ENCODE results near the gene COL4A2. TPM values are rescaled to one million over a fixed set of nuclear protein-coding genes. Genes with fewer than 3 reads are reported as not detected.

The COL4A2 gene
- total and polyA plus RNA-seq, 4 donors = 8.0 to 45.2 (median 40.3) TPM

DNA sequence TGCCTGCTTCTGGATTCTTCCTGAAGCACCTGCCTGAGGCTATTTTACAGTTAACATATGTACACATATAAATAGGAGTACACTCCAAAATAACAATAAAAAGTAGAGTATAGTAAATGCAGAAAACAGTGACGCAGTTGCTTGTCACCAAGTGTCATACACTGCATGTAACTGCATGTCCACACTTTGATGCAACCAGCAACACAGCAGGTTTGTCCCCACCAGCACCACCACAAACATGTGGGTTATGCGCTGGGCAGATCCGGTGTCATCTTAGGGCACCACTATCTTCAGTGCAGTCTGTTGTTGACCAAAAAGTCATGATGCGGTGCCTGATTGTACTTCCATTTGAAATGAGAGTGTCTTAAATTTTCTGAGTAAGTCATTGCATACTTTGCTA, 51.3 kb downstream of the COL4A2 start:
- H3K4me1 ChIP-seq (ENCODE audit: control insufficient read depth in 4 of 4, insufficient read depth in 4 of 4, low read length in 3 of 4) = no peaks in the 10 kb centered on the region
- TF ChIP-seq SP1 (IDR thresholded peaks at IDR 0.05) (no peak), RAD21 (IDR thresholded peaks at IDR 0.05) (no peak), RXRA (IDR thresholded peaks at IDR 0.05) (no peak)

DNA sequence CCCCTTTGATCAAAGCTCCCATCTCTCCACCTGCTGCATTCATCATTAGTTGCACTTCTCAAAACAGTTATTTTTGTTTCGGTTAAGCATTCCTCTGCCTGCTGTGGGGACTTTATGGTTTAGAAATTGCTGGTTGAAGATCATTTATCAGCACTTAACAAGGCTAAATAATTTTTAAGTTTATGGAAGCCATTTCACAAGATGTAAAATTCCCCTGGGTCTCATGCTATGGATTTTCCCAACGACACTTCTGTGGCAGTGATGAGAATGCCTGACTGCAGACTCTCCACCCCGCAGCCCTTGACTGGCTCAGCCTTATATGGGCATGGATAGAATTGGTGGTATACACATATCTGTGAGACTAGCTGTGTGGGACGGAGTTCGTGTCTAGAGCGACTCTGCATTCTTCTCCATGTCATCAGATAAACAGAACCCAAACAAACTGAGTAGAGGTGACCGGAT, 52.8 kb downstream of the COL4A2 start:
- Histone ChIP-seq H3K36me3 (ENCODE audit: control insufficient read depth in 4 of 4, insufficient read depth in 3 of 4, low read depth in 1 of 4, low read length in 3 of 4) (no peaks in the 10 kb centered on the region), H3K27me3 (ENCODE audit: control insufficient read depth in 4 of 4, insufficient read depth in 4 of 4, low read length in 3 of 4) (peaks cover 0 to 2% (median 0%) of the 10 kb centered on the region in 4 donors), H3K9ac (ENCODE audit: low read depth in 1 of 2, low read length in 2 of 2) (no peak overlapping the region), H3K9me3 (ENCODE audit: control insufficient read depth in 4 of 4, low read length in 3 of 4) (no peaks in the 10 kb centered on the region), H3K27ac (ENCODE audit: low read depth in 1 of 2, low read length in 2 of 2) (no peak overlapping the region), H3K4me1 (ENCODE audit: control insufficient read depth in 4 of 4, insufficient read depth in 4 of 4, low read length in 3 of 4) (no peaks in the 10 kb centered on the region), H3K4me3 (ENCODE audit: low read depth in 1 of 3, low read length in 3 of 3) (no peak overlapping the region)
- DNase-seq (ENCODE audit: low spot score) = no peak
- WGBS = 75% methylated on average over 7 of the region's 7 CpGs
- TF ChIP-seq, protein P1, sequence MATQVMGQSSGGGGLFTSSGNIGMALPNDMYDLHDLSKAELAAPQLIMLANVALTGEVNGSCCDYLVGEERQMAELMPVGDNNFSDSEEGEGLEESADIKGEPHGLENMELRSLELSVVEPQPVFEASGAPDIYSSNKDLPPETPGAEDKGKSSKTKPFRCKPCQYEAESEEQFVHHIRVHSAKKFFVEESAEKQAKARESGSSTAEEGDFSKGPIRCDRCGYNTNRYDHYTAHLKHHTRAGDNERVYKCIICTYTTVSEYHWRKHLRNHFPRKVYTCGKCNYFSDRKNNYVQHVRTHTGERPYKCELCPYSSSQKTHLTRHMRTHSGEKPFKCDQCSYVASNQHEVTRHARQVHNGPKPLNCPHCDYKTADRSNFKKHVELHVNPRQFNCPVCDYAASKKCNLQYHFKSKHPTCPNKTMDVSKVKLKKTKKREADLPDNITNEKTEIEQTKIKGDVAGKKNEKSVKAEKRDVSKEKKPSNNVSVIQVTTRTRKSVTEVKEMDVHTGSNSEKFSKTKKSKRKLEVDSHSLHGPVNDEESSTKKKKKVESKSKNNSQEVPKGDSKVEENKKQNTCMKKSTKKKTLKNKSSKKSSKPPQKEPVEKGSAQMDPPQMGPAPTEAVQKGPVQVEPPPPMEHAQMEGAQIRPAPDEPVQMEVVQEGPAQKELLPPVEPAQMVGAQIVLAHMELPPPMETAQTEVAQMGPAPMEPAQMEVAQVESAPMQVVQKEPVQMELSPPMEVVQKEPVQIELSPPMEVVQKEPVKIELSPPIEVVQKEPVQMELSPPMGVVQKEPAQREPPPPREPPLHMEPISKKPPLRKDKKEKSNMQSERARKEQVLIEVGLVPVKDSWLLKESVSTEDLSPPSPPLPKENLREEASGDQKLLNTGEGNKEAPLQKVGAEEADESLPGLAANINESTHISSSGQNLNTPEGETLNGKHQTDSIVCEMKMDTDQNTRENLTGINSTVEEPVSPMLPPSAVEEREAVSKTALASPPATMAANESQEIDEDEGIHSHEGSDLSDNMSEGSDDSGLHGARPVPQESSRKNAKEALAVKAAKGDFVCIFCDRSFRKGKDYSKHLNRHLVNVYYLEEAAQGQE (IDR thresholded peaks at IDR 0.05) = no peak
- TF ChIP-seq, protein P2, sequence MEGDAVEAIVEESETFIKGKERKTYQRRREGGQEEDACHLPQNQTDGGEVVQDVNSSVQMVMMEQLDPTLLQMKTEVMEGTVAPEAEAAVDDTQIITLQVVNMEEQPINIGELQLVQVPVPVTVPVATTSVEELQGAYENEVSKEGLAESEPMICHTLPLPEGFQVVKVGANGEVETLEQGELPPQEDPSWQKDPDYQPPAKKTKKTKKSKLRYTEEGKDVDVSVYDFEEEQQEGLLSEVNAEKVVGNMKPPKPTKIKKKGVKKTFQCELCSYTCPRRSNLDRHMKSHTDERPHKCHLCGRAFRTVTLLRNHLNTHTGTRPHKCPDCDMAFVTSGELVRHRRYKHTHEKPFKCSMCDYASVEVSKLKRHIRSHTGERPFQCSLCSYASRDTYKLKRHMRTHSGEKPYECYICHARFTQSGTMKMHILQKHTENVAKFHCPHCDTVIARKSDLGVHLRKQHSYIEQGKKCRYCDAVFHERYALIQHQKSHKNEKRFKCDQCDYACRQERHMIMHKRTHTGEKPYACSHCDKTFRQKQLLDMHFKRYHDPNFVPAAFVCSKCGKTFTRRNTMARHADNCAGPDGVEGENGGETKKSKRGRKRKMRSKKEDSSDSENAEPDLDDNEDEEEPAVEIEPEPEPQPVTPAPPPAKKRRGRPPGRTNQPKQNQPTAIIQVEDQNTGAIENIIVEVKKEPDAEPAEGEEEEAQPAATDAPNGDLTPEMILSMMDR (IDR thresholded peaks at IDR 0.05; ENCODE audit: low read depth, low read length, missing input control) = no peak
- TF ChIP-seq, protein P3, sequence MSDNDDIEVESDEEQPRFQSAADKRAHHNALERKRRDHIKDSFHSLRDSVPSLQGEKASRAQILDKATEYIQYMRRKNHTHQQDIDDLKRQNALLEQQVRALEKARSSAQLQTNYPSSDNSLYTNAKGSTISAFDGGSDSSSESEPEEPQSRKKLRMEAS (IDR thresholded peaks at IDR 0.05) = no peak
- TF ChIP-seq HNF4G (IDR thresholded peaks at IDR 0.05) (no peak), HNF4A (conservative IDR thresholded peaks at IDR 0.05) (no peak), EGR1 (IDR thresholded peaks at IDR 0.05; ENCODE audit: low read depth in 2 of 2) (no peak), SP1 (IDR thresholded peaks at IDR 0.05) (no peak), RAD21 (IDR thresholded peaks at IDR 0.05) (no peak), YY1 (IDR thresholded peaks at IDR 0.05) (no peak), FOXA1 (IDR thresholded peaks at IDR 0.05) (no peak), GABPA (IDR thresholded peaks at IDR 0.05 in 1 of 2, conservative IDR thresholded peaks at IDR 0.05 in 1 of 2) (no peak), JUND (IDR thresholded peaks at IDR 0.05) (no peak), FOXA2 (IDR thresholded peaks at IDR 0.05) (no peak), TAF1 (conservative IDR thresholded peaks at IDR 0.05) (no peak), NR2F2 (IDR thresholded peaks at IDR 0.05) (no peak), RXRA (IDR thresholded peaks at IDR 0.05) (no peak)
- TF ChIP-seq, protein P4, sequence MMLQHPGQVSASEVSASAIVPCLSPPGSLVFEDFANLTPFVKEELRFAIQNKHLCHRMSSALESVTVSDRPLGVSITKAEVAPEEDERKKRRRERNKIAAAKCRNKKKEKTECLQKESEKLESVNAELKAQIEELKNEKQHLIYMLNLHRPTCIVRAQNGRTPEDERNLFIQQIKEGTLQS (IDR thresholded peaks at IDR 0.05) = no peak
- TF ChIP-seq, protein P5, sequence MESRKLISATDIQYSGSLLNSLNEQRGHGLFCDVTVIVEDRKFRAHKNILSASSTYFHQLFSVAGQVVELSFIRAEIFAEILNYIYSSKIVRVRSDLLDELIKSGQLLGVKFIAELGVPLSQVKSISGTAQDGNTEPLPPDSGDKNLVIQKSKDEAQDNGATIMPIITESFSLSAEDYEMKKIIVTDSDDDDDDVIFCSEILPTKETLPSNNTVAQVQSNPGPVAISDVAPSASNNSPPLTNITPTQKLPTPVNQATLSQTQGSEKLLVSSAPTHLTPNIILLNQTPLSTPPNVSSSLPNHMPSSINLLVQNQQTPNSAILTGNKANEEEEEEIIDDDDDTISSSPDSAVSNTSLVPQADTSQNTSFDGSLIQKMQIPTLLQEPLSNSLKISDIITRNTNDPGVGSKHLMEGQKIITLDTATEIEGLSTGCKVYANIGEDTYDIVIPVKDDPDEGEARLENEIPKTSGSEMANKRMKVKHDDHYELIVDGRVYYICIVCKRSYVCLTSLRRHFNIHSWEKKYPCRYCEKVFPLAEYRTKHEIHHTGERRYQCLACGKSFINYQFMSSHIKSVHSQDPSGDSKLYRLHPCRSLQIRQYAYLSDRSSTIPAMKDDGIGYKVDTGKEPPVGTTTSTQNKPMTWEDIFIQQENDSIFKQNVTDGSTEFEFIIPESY (IDR thresholded peaks at IDR 0.05) = no peak

More for the DNA sequence above, 51.3 kb downstream of the COL4A2 start:
- WGBS = 97% methylated on average over 4 of the region's 4 CpGs
- Histone ChIP-seq H3K27me3 (ENCODE audit: control insufficient read depth in 4 of 4, insufficient read depth in 4 of 4, low read length in 3 of 4) (peaks cover 0 to 2% (median 0%) of the 10 kb centered on the region in 4 donors), H3K9ac (ENCODE audit: low read depth in 1 of 2, low read length in 2 of 2) (no peak overlapping the region), H3K4me3 (ENCODE audit: low read depth in 1 of 3, low read length in 3 of 3) (no peak overlapping the region), H3K9me3 (ENCODE audit: control insufficient read depth in 4 of 4, low read length in 3 of 4) (no peaks in the 10 kb centered on the region), H3K36me3 (ENCODE audit: control insufficient read depth in 4 of 4, insufficient read depth in 3 of 4, low read depth in 1 of 4, low read length in 3 of 4) (no peaks in the 10 kb centered on the region), H3K27ac (ENCODE audit: low read depth in 1 of 2, low read length in 2 of 2) (no peak overlapping the region)
- no peak for DNase-seq (ENCODE audit: low spot score)

Measured in liver (tissue), 9 donors.